Hematopoietic multipotent progenitor cell treated with erythropoietin and hydrocortisone succinate and interleukin-3 and kit ligand, for 15 days (in vitro differentiated cells): ENCODE results near the gene IL17C.
"Not testable (repeated sequence)": the region's sequence is repeated elsewhere in the genome, so short reads cannot be mapped to it uniquely, and the experiment has no call there.

Experiments
- DNase-seq: peaks from one replicate; pipeline ENCODE4 v3.0.0-alpha.2; 2015; ENCODE audit warnings: low spot score

The IL17C gene, protein sequence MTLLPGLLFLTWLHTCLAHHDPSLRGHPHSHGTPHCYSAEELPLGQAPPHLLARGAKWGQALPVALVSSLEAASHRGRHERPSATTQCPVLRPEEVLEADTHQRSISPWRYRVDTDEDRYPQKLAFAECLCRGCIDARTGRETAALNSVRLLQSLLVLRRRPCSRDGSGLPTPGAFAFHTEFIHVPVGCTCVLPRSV

DNA sequence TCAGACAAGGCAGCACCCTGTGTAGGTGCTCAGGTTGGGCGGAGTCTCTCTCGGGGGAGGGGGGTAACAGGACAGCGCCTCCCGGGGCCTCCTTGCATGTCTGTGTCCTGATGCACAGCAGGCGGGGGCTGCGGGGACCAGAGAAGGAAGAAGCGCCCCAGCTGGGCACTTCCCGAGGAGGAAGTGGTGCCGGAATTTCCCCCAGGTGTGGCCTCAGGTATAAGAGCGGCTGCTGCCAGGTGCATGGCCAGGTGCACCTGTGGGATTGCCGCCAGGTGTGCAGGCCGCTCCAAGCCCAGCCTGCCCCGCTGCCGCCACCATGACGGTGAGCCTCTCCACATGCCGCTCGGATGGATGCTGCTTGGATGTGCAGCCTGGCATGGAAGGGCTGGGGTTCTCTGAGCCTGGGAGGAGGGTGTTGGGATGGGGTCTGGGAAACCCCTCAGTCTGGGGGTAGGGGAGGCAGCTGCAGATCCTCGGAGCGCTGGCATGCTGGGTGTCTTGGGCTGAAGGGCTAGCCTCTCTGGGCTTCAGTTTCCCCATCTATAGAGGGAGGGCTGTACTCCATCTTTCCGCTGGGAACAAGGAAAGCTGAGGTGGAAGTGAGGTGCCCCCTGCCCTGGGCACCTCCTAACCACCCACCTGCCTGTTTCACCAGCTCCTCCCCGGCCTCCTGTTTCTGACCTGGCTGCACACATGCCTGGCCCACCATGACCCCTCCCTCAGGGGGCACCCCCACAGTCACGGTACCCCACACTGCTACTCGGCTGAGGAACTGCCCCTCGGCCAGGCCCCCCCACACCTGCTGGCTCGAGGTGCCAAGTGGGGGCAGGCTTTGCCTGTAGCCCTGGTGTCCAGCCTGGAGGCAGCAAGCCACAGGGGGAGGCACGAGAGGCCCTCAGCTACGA is at the start of gene IL17C:
Gene IL17C (plus strand): TSS at position 250 of the 908 bp plus-strand sequence. CDS start 70 bp downstream, at position 320.
- DNase-seq = no peak

DNA sequence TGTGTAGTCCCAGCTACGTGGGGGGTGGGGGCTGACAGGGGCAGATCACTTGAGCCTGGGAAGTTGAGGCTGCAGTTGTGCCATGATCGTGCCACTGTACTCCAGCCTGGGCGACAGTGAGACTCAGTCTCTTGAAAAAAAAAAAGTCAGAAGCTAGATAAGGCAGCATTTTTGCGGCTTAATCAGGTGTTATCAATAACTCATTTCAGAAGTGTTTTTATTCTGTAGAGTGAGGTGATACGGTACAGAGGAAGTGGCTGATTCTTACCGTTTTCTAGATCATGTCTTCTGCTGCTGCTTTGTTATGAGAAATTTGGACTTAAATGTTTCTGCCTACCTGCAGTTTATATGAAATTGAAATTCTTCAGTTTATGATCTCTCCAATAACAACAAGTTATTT is 49.6 kb upstream of the IL17C start:
- no peak for DNase-seq

DNA sequence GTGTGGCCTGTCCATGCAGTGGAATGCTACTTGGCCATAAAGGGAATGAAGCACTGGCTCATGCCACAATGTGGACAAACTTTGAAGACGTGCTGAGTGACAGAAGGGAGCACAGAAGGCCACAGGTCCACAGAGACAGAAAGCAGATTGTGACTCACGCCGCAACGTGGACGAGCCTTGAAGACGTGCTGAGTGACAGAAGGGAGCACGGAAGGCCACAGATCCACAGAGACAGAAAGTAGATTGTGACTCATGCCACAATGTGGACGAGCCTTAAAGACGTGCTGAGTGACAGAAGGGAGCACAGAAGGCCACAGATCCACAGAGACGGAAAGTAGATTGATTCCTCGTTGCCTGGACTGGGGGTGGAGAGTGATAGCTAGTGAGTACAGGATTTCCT is 48.9 kb upstream of the IL17C start:
- DNase-seq = no peak

DNA sequence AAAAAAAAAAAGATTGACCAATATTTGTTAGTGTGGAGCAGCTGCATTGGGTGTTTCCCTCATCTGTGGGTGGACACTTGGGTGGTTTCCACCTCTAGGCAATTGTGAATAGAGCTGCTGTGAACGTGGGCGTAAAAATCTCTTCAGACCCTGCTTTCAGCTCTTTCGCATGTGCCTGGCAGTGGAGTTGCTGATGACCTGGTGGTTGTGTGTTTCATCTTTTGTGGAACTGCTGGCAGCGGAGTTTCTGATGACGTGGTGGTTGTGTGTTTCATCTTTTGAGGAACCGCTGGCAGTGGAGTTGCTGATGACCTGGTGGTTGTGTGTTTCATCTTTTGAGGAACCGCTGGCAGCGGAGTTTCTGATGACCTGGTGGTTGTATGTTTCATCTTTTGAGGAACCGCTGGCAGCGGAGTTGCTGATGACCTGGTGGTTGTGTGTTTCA is 46.8 kb upstream of the IL17C start:
- no peak for DNase-seq

DNA sequence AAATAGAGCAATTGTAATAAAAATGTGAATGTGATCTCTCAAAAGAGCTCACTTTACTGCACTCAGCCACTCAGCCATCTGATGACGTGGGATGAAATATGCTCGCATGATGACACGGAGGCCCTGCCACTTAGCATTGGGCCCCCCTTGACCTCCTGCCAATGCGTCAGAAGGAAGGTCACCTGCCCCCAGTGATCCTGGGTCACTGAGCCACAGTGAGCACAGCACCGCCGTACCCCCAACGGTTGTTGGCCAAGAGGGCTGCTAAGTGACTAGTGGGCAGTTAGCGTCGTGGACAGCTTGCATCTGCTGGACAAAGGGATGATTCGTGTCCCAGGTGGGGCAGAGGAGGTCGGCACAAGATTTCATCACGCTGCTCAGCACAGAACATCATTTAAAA is 45.3 kb upstream of the IL17C start:
- no peak for DNase-seq

DNA sequence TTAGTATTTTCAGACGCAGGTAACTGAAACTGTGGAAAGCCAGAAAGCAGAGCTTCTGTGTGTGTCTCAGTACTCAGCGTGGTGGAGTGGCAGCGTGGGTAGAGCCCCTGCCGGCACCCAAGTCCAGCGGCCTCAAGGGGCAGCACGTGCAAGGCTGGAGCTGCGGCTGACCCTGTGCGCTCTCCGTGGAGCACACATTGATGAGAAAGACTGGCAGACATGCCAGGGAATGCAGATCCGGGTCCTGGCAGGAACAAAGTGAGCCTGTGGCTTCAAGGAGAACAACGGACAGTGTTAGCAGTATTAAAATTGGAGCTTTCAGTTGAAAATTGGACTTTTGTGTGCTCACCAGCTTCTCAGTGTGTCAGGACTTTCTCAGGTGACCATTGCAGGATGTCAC is 44.9 kb upstream of the IL17C start:
- DNase-seq = no peak

DNA sequence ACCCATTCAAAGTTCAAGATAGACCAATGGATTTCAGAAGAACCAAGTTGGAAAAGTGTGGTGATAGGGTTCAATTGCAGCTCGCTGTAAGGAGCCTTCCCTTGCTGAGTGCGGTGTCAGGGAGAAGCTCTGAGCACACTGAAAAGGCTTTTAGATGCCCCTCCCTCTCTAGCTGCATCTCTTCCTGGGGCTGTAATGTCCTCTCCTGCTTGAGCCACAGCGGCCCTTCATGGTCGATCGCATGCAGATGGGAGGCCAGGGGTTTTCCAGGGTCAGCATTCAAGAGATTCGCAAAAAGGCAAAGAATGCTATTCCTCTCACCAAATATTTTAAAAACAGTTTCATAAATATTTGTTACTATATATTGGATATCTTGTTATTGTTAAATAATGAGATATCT is 44.5 kb upstream of the IL17C start:
- no peak for DNase-seq

DNA sequence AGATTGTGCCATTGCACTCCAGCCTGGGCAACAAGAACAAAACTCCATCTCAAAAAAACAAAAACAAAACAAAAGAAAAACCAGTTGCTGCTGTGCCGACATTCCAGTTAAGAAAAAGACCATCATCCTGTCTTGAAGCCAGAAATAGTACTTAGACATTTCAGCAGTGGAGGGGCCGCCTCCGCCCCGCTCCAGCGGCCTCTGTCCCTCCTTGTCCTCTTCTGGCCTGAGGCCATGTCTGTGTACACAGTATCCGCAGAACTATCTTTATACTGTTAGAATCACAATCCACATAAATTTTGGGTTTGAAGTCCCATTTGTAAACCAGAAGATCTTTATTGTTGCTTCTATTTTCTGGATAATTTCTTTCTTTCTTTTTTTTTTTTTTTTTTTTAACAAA is 43.3 kb upstream of the IL17C start:
- no peak for DNase-seq

DNA sequence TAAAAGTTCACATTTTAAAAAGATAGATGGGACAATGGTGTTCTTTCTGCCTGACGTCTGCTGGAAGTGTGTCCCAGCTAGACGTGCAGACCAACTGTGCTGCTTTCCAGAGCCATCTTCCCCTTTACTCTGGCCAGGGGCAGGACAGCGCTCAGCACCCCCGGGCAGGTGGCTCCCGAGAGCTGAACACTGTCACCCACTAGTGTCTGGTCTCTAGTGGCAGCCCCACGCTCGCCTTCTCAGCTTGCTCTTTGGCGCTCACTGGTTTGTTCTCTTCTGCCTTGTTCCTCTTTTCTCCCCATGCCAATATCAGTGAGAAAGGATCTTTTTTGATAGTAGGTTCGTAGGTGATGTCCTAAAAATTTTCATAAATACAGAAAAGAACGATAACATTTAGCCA is 42.5 kb upstream of the IL17C start:
- DNase-seq = no peak

DNA sequence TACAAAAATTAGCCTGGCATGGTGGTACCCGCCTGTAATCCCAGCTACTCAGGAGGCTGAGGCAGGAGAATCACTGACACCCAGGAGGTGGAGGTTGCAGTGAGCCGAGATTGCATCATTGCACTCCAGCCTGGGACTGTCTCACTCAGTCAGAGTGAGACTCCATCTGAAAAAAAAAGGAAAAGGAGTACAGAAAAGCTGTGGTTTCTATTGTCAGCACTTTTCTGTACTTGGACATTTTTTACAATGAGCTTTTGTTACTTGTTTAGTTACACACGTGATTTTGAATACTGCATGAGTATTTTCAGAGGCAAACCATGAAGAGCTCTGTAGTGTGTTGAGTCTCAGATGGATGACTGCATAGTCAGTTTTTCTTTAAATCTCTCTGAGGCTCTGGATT is 41.9 kb upstream of the IL17C start:
- DNase-seq = no peak

DNA sequence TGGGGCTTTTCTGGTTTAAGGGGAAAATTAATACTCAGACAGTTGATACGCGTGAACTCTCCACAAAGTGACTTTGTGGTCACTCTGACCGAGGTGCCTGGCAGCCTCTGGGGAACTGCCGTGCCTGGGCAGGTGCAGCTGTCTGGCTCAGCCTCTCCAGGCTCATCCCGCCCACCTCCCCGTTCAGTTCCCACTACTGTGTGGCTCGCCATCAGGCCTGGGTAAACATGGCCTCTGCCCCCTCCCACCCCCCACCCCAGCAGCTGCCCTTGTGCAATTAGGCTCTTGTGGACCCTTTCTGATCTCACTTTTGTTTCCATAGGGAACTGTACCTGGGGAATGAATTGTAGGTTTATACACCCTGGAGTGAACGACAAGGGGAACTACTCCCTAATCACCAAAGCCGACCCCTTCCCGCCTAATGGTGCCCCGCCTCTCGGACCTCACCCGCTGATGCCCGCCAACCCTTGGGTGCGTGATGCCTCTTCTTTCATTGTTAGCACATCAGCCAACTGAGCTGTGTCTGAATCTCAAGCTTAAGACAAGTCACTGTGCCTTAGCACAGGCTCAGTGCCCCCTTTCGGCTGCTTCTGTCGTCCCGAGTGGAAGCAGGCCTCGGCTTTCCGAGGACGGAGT is 40.4 kb upstream of the IL17C start:
- no peak for DNase-seq

DNA sequence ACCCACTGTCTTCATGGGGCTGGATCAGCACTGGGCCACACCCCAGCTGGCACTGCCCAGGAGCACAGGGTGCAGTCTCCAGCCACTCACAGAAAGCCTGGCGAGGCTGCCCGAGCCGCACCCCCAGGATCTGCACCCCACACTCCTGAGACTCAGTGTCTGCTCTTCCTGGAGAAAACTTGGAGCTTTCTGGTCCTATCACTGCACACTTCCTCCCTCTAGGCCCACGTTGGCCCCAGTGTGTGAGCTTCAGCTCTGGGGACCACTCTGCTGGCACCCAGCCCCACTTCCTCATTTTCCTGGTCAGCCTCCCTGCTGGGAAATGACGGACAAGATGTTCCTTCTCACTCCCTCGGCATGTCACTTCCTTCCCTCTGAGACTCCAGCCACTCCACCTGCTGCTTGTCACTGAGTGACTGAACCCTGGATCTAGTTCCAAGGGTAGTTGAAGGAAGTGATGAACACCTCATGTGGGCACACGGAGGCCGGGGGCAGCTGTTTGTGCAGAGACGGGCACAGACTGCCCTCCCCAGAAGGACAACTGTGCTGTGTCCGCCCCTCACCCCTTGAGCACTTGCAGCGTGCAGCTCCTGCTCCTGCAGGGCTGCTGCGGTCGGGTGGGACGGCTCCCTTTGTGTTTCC is 39.2 kb upstream of the IL17C start:
- DNase-seq = no peak

DNA sequence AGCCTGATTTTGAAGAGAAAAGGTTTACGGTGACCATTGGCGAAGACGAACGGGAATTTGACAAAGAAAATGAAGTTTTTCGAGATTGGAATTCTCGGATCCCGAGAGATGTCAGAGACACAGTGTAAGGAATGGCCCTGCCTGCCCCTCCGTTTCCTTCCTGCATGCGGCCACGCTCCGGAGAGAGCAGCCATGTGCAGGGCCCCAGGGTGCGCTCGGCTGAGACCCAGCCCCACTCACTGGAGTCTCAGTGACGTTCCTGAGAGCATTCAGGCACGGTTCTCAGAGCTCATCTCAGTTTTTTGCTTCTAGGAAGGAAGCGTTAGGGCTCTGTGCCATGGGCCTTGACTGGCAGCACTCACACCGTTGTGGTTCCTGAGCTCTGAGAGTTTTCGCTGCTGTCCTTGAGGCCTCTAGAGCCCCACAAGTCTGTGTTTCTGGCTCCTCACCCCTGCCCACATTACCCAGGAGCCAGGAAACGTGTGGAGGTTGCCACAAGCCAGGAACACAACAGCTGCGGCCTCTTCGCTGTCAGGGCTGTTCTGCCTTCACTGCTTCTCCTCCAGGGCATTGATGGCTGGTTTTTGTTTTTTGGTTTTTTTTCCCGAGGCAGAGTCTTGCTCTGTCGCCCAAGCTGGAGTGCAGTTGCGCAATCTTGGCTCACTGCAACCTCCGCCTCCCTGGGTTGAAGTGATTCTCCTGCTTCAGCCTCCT is 38.4 kb upstream of the IL17C start:
- DNase-seq = no peak

DNA sequence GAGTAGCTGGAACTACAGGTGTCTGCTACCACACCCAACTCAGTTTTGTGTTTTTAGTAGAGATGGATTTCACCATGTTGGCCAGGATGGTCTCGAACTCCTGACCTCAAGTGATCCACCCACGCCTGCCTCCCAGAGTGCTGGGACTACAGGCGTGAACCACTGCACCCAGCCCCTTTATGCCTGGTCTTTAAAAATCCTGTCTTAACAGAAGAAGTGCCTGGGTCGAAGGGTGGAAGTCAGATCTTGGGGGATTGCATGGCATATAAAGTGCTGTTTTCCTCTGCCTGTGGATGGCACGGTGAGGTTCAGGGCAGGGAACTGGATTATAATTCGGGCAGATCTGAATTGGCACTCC is 37.9 kb upstream of the IL17C start:
- no peak for DNase-seq

DNA sequence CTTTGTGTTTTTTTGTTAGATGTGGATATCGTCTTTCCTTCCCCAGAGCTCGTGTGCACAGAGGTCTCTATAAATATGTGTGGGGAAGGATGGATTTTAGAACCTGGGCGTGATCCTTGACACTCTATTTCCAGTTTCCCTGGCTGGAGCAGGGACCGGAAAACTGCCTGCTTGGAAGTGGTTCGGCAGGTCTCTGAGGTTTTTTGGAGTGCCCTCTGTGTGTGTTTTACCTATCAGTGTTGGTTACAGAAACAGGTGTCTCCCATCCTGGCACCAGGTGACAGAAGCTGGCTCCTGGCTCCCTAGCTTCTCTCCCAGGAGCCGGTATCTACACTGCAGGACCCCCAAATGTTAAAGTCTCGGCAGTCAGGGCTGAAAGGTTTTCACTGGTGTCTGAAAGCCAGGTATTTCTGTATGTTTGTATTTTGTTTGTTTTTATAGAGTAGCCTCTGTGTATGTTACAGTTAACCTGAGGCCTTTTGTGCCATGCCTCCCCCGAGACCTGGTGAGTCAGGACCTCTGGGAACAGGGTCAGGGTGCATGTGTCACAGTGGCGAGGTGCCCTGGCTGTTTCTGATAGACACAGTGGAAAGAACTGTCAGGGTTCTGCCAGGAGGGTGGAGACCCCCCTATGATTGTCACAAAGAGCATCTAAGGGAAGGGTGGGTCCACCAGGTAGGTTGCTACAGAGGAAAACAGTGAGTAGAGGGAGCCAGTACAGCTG is 36.9 kb upstream of the IL17C start:
- no peak for DNase-seq

DNA sequence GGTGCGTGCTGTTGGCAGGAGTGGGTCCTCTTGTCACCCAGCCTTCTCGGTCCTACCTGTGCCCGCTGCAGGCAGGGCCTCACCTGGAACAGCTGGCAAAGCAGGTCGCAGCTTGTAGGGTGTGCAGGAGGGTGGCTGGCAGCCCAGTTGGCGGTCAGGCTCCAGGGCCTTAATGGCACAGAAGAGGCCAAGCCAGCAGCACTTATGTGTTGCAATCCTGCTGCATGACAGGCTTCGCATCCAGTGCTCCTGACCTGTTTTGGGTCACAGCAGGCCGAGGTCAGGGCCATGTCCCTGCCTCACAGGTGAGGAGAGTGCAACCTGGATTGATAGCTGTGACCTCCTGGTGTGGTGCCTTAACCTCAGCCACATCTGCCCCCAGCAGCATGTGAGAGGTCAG is 36.3 kb upstream of the IL17C start:
- no peak for DNase-seq

DNA sequence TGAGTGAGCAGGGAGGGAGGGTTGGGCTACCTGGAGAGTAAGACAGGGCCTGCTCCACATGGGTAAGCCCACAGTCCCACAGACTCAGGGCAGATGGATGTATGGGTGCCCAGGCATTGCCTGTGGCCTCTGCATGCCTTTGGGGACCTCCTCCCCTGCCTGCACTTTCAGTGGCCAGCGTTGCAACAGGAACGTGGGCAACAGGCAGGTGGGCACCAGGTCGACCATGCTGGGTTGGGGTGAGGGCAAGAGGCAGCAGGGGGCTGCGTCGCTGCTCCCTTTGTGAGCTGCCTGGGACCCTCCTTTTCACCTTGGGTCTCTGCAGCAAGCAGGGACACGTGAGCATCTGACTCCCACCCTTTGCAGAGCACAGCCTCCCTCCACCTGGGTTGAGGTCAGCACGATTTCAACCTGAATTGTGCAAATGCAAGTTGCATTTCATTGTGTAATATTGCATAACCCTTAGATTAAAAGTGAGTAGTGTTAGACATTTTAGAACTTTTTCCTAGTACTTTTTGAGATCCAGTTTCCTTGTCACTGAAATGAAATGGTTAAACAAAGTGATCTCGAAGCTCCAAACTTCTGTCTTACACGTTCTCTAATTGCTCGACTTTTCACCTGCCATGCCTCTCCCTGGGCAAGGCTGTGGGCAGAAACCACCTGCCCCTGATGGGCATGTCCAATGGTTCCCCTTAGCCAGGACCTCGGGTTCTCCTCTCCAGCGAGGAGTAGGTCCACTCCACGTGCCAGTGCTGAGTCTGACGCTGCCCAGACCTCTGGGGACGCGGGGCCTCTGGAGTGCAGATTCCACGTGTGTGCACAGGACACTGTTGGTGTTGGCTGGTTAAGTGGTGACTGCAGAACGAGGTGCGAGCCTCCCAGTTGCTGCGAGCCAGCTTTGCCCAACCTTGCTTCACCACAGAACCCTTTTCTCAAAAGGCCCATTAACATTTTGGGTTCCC is 32.9 kb upstream of the IL17C start:
- DNase-seq = no peak

DNA sequence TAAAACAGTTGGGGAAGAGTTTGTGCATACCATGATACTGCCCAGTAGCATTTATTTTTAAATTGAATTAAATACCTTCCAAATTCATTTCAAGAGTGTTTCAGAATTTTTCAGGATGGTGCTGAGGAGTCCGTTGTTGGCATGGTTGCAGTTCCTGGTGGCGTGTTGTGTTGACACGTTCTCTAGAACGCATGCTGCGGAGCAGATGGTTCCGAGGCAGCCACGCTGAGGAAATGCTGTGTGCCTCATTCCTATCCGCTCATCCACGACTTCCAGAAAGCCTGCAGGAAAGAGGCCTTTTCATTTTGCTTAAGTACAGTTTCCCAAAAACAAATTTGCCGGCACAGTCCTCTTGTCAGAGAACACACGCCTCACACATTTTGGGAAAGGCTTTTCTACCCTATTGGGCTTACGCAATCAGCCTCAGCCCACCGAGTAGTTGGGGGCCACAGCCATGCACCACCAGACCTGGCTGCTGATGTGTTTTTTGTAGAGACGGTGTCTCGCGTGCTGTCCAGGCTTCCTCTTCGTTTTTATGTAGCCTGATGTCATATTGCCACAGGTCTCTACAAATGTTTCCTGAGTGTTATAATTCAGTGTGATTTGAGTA is 32.1 kb upstream of the IL17C start:
- no peak for DNase-seq

DNA sequence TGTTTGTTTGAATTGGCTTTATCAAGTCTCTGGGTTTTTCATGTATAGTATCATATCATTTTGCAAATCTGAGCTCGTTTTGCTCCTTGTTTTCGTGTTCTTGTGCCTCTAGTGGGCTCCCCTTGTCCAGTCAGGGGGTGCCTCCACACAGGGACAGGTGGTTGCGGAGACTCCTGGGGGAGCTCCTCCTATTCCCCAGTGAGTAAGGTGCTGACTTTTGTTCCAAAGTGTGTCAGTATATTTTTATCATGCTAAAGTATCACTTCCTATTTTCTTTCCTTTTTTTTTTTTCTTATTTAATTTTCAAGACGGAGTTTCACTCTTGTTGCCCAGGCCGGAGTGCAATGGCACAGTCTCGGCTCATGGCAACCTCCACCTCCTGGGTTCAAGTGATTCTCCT is 30.3 kb upstream of the IL17C start:
- DNase-seq = no peak

DNA sequence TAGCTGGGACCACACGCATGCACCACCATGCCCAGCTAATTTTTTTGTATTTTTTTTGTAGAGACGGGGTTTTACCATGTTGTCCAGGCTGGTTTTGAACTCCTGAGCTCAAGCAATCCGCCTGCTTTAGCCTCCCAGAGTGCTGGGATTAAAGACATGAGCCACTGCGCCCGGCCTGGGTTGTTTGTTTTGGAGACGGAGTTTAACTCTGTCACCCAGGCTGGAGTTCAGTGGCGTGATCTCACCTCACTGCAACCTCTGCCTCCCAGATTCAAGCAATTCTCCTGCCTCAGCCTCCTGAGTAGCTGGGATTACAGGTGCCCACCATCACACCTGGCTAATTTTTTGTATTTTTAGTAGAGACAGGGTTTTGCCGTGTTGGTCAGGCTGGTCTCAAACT is 28.9 kb upstream of the IL17C start:
- DNase-seq = not testable (repeated sequence)
